ENCODE data around the gene FLG2. TPM values are rescaled to one million over a fixed set of nuclear protein-coding genes. Genes with fewer than 3 reads are reported as not detected.
"Not testable (repeated sequence)": the region's sequence is repeated elsewhere in the genome, so short reads cannot be mapped to it uniquely, and the experiment has no call there.

FLG2 gene
- polyA plus RNA-seq, 1 of the 3 experiments (the other 2 are of a cell fraction) = not detected

- H3F3A ChIP-seq (replicated peaks; ENCODE audit: insufficient read depth) = no peaks in the 10 kb centered on the region
- no peak overlapping the region for H3K4me2 ChIP-seq
- H3K9ac ChIP-seq = no peak overlapping the region
- H3K27ac ChIP-seq (ENCODE audit: low read depth in 2 of 2, low read length in 1 of 2) = no peak overlapping the region
- no peak for DNase-seq
- no peak overlapping the region for H2AFZ ChIP-seq (ENCODE audit: low read depth)
- ChIA-PET CTCF (interaction anchor here (1.0 kb wide), 1 partner anchor 34 kb away, joined by 3 read pairs; no protein-coding TSS in a partner anchor), POLR2A (no interaction called here)
- H3K9me3 ChIP-seq = no peaks in the 10 kb centered on the region
- H3K36me3 ChIP-seq (replicated peaks in 1 of 2; ENCODE audit: control insufficient read depth in 1 of 2, insufficient read depth in 2 of 2, low read length in 1 of 2) = no peaks in the 10 kb centered on the region
- 23% methylated on average over 21 of the region's 21 CpGs for WGBS (ENCODE audit: low lambda C conversion rate)
- no peaks in the 10 kb centered on the region for H3K9me2 ChIP-seq
- TF ChIP-seq EZH2phosphoT487 (IDR thresholded peaks at IDR 0.05; ENCODE audit: borderline replicate concordance, low read depth) = no peak
- no peak for TF ChIP-seq MAX (IDR thresholded peaks at IDR 0.05; ENCODE audit: low read depth)
- no peak for TF ChIP-seq MXI1 (IDR thresholded peaks at IDR 0.05; ENCODE audit: low read depth, low read length)
- no peak for TF ChIP-seq YY1 (IDR thresholded peaks at IDR 0.05; ENCODE audit: low read depth)
- no peak for TF ChIP-seq USF2 (IDR thresholded peaks at IDR 0.05; ENCODE audit: borderline replicate concordance, low read depth, low read length)
- TF ChIP-seq GATA2 (CRISPR knock-in tag; IDR thresholded peaks at IDR 0.05) = no peak
- no peak for TF ChIP-seq RAD21 (IDR thresholded peaks at IDR 0.05; ENCODE audit: low read length)
- no peak for TF ChIP-seq FOXJ3 (CRISPR knock-in tag; IDR thresholded peaks at IDR 0.05)
- no peak for TF ChIP-seq NFIC (IDR thresholded peaks at IDR 0.05; ENCODE audit: borderline replicate concordance)
- no peak for TF ChIP-seq REST (IDR thresholded peaks at IDR 0.05; ENCODE audit: low read depth, low read length)
- H4K20me1 ChIP-seq (ENCODE audit: insufficient read depth) = no peaks in the 10 kb centered on the region
- no peaks in the 10 kb centered on the region for H3K27me3 ChIP-seq (ENCODE audit: insufficient read depth)
- no peaks in the 10 kb centered on the region for H3K4me1 ChIP-seq (ENCODE audit: control insufficient read depth in 1 of 2, insufficient read depth in 2 of 2, low read depth in 1 of 2, low read length in 1 of 2)
- H3K79me2 ChIP-seq (ENCODE audit: insufficient read depth) = no peaks in the 10 kb centered on the region
- no peak overlapping the region for H3K4me3 ChIP-seq (ENCODE audit: low read depth in 2 of 2, low read length in 1 of 2)
Observed at GRCh38 chr1:152313319-152313801, 46.4 kb downstream of the FLG2 start.

DNA sequence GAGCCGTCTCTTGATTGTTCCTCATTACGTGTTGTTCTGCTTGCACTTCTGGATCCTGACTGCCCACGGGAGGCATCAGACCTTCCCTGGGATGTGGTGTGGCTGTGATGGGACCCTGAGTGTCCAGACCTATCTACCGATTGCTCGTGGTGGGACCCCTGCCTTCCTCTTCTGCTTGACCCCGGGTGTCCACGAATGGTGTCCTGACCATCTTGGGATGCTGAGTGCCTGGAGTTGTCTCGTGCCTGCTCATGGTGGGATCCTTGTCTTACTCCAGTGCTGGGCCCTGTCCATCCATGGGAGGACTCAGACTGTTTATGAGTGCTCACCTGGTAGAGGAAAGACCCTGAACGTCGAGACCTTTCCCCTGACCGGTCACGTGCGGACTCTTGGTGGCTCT lies 47.6 kb downstream of the FLG2 start:
- H3K27me3 ChIP-seq (ENCODE audit: insufficient read depth); H3K9ac ChIP-seq; H2AFZ ChIP-seq (ENCODE audit: low read depth); H3K27ac ChIP-seq (ENCODE audit: low read depth in 2 of 2, low read length in 1 of 2); H3K9me3 ChIP-seq; H3K4me2 ChIP-seq; H3K36me3 ChIP-seq (replicated peaks in 1 of 2; ENCODE audit: control insufficient read depth in 1 of 2, insufficient read depth in 2 of 2, low read length in 1 of 2); H3F3A ChIP-seq (replicated peaks; ENCODE audit: insufficient read depth); H3K9me2 ChIP-seq; POLR2A ChIA-PET; DNase-seq; H4K20me1 ChIP-seq (ENCODE audit: insufficient read depth); H3K79me2 ChIP-seq (ENCODE audit: insufficient read depth); H3K4me1 ChIP-seq (ENCODE audit: control insufficient read depth in 1 of 2, insufficient read depth in 2 of 2, low read depth in 1 of 2, low read length in 1 of 2); H3K4me3 ChIP-seq (ENCODE audit: low read depth in 2 of 2, low read length in 1 of 2); CTCF ChIA-PET: not testable (repeated sequence)
- 10% methylated on average over 11 of the region's 13 CpGs for WGBS (ENCODE audit: low lambda C conversion rate)

Measured in SK-N-SH (cell line).